Measurements from ENCODE around the gene CNPY2. TPM values are rescaled to one million over a fixed set of nuclear protein-coding genes. Genes with fewer than 3 reads are reported as not detected.
"Not testable (repeated sequence)": the region's sequence is repeated elsewhere in the genome, so short reads cannot be mapped to it uniquely, and the experiment has no call there.

CNPY2 gene
- total RNA-seq, 6 experiments from 2014 or later = 63.7 to 93.7 (median 76.5) TPM

DNA sequence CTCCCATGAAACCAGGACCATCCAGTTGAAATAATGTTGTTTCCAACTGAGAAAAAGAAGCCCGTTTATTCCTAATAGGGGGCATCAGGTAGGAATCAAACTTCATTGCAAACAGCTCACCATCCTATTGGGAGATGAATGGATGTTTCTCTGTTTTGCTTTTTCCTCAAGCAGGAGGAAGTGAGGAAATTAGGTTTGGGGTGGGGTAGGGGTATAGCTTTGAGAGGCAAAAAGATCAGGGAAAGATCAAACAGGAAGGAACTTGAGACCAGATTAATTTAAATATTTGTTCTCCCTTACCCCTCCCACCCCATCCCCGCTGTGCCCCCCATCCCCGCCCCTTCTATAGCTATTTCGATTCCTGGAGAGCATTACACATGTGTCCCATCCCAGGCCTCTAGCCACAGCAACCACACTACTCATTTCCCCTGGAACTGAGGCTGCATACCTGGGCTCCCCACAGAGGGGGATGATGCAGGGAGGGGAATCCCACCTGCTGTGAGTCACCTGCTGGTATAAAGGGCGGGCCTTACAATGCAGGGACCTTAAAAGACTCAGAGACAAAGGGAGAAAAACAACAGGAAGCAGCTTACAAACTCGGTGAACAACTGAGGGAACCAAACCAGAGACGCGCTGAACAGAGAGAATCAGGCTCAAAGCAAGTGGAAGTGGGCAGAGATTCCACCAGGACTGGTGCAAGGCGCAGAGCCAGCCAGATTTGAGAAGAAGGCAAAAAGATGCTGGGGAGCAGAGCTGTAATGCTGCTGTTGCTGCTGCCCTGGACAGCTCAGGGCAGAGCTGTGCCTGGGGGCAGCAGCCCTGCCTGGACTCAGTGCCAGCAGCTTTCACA is 22.7 kb upstream of the CNPY2 start, which contains the start of gene IL23A:
Gene IL23A, plus strand, starts transcription at position 577 of the 850 bp plus-strand sequence. Its CDS starts 161 bp downstream, at position 738.
- Histone ChIP-seq H3K4me3 (no peak within 1 kb of the TSS), H3K36me3 (peaks cover 0 to 21% (median 8%) of the 10 kb centered on the region in 4 donors), H3K9me3 (no peaks in the 10 kb centered on the region), H3K27ac (no peak within 1 kb of the TSS), H3K27me3 (no peaks in the 10 kb centered on the region), H3K4me1 (peaks cover 0 to 4% (median 0%) of the 10 kb centered on the region in 4 donors)
- no peak for TF ChIP-seq POLR2A (IDR thresholded peaks at IDR 0.05)
- TF ChIP-seq, protein P1, sequence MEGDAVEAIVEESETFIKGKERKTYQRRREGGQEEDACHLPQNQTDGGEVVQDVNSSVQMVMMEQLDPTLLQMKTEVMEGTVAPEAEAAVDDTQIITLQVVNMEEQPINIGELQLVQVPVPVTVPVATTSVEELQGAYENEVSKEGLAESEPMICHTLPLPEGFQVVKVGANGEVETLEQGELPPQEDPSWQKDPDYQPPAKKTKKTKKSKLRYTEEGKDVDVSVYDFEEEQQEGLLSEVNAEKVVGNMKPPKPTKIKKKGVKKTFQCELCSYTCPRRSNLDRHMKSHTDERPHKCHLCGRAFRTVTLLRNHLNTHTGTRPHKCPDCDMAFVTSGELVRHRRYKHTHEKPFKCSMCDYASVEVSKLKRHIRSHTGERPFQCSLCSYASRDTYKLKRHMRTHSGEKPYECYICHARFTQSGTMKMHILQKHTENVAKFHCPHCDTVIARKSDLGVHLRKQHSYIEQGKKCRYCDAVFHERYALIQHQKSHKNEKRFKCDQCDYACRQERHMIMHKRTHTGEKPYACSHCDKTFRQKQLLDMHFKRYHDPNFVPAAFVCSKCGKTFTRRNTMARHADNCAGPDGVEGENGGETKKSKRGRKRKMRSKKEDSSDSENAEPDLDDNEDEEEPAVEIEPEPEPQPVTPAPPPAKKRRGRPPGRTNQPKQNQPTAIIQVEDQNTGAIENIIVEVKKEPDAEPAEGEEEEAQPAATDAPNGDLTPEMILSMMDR (IDR thresholded peaks at IDR 0.05) = no peak
- intact Hi-C loops (cut with DNase I) = no loop called here
- DNase-seq = no peak
- no peak for ATAC-seq
- WGBS (ENCODE audit: insufficient coverage, low coverage, low lambda C conversion rate, missing lambda C conversion rate) = 56% methylated on average over 5 of the region's 9 CpGs

DNA sequence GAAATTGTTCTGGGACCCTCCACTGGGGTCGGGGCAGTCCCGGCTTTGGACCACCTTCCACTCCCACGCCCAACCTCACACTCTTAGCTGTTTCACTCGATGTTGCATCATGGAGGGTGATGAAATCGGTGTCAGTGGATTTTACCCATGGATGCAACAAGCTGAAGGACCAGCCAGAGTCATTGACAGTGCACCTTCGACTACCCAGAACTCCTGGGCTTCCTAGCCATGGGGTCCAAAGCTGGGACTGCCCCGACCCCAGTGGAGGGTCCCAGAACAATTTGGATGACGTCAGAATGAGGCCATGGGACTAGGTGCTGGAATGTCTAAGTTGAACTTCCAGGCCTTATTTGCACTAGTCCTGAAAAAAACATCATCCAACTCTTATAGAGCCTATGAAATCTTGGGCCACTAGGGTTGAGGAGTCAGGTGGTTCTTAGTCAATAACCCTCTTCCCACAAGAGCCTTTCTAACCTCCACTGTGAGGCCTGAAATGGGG is 22.0 kb upstream of the CNPY2 start:
- ATAC-seq (no peak), DNase-seq (no peak)
- Histone ChIP-seq H3K4me3 (no peak overlapping the region), H3K4me1 (peaks cover 0 to 7% (median 0%) of the 10 kb centered on the region in 4 donors), H3K27ac (no peak overlapping the region), H3K27me3 (no peaks in the 10 kb centered on the region), H3K9me3 (no peaks in the 10 kb centered on the region), H3K36me3 (peaks cover 0 to 14% (median 3%) of the 10 kb centered on the region in 4 donors)
- intact Hi-C loops (cut with DNase I) = no loop called here
- TF ChIP-seq, protein P1 (IDR thresholded peaks at IDR 0.05) = no peak
- TF ChIP-seq POLR2A (IDR thresholded peaks at IDR 0.05) = no peak
- 45% methylated on average over 4 of the region's 8 CpGs for WGBS (ENCODE audit: insufficient coverage, low coverage, low lambda C conversion rate, missing lambda C conversion rate)

DNA sequence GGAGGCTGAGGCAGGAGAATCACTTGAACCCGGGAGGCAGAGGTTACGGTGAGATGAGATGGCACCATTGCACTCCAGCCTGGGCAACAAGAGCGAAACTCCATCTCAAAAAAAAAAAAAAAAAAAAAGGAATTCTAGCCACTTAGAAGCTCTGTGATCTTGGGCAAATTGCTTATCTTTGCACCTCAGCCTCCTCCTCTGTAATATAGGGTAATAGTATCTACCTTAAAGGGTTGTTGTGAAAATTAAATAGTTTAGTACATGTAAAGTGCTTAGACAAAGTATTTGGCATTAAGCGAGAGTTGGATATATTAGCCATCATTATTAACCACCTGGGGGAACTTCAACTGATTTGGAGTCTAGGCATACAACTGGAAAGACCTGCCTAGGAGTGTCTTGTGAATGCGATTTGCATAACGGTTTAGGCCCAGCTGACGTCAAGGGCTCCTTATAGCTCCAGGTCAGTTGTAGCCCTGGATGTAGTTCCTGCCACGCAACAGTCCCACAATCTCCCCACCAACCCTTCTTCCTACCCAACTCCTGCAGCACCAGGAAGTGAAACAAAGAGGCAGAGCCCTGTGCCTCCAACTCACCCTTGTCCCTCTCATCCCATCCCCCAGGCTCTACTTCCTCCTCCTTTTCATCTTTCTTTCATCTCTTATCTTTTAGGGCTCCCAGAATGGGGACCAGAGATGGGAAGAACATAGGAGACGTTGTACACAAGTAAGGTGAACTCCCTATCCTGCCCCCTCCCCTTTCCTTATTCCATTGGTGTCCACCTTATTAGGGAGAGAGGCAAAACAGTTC is 20.8 kb upstream of the CNPY2 start:
- Histone ChIP-seq H3K4me1 (peaks cover 0 to 14% (median 0%) of the 10 kb centered on the region in 4 donors), H3K36me3 (peaks cover 0 to 1% (median 0%) of the 10 kb centered on the region in 4 donors), H3K9me3 (no peaks in the 10 kb centered on the region), H3K27me3 (no peaks in the 10 kb centered on the region), H3K27ac (no peak overlapping the region), H3K4me3 (no peak overlapping the region)
- ATAC-seq (no peak), DNase-seq (no peak)
- TF ChIP-seq, protein P1 (IDR thresholded peaks at IDR 0.05) = no peak
- no peak for TF ChIP-seq POLR2A (IDR thresholded peaks at IDR 0.05)
- WGBS (ENCODE audit: insufficient coverage, low coverage, low lambda C conversion rate, missing lambda C conversion rate) = 80% methylated on average over 6 of the region's 9 CpGs
- intact Hi-C loops (cut with DNase I) = no loop called here

DNA sequence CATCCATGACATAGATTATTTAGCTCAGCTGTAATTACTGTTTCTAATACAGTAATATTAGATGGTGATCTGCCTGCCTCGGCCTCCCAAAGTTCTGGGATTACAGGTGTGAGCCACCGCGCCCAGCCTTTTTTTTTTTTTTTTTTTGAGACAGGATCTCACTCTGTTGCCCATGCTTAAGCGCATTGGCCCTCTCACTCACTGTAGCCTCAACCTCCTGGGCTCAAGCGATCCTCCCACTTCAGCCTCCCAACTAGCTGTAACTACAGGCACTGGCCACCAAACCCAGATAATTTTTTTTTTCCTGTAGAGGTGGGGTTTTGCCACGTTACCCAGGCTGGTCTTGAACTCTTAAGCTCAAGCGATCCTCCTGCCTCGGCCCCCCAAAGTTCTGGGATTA is 19.7 kb upstream of the CNPY2 start:
- intact Hi-C loops (cut with DNase I); H3K4me3 ChIP-seq: not testable (repeated sequence)

More for the DNA sequence above, 19.7 kb upstream of the CNPY2 start:
- not testable (repeated sequence) for H3K36me3 ChIP-seq, H3K9me3 ChIP-seq, DNase-seq, H3K27me3 ChIP-seq, ATAC-seq, H3K27ac ChIP-seq
- peaks cover 0 to 14% (median 0%) of the 10 kb centered on the region in 4 donors for H3K4me1 ChIP-seq
- 84% methylated on average over 5 of the region's 8 CpGs for WGBS (ENCODE audit: insufficient coverage, low coverage, low lambda C conversion rate, missing lambda C conversion rate)
